DOHH2 (cell line): ENCODE measurements around the gene IFNA1.

Source experiments
- CTCF ChIP-seq: fragments of 200-600 bp; sonication (generic); IDR thresholded peaks from one replicate; pipeline ENCODE4 v1.5.1; 2014; ENCODE audit warnings: antibody characterized with exemption, mild to moderate bottlenecking, low read depth, low read length; ENCODE audit not compliant: poor library complexity, severe bottlenecking
- EZH2phosphoT487 ChIP-seq: fragments of 200-600 bp; sonication (generic); IDR thresholded peaks from 2 replicates; pipeline ENCODE4 v1.6.1; 2017; ENCODE audit warnings: borderline replicate concordance, mild to moderate bottlenecking, antibody characterized with exemption, low read length, moderate library complexity, mixed read lengths

GRCh38 chr9:21429191-21429590, 11.0 kb upstream of the IFNA1 start:
- TF ChIP-seq CTCF (no peak), EZH2phosphoT487 (no peak)
